IPS-18c (cell line): ENCODE data around the gene APAF1.

ENCODE experiments used
- H3K4me3 ChIP-seq: 2 replicates; pipeline ENCODE4 v1.7.0; 2013; ENCODE audit warnings: low read depth, mild to moderate bottlenecking, low read length, moderate library complexity; ENCODE audit not compliant: insufficient read depth
- H3K9me3 ChIP-seq: one replicate; pipeline ENCODE4 v1.6.1; 2013; ENCODE audit warnings: mild to moderate bottlenecking, low read length, moderate library complexity; ENCODE audit not compliant: control insufficient read depth, insufficient read depth

Gene APAF1

GRCh38 chr12:98771811-98772752, 127.0 kb downstream of the APAF1 start:
- Histone ChIP-seq H3K4me3 (no peak overlapping the region), H3K9me3 (peaks cover 3% of the 10 kb centered on the region)

GRCh38 chr12:98772818-98773217, 127.7 kb downstream of the APAF1 start:
- no peak overlapping the region for H3K4me3 ChIP-seq
- H3K9me3 ChIP-seq: peaks cover 3% of the 10 kb centered on the region

GRCh38 chr12:98780261-98780660, 135.2 kb downstream of the APAF1 start:
- Histone ChIP-seq H3K9me3 (no peaks in the 10 kb centered on the region), H3K4me3 (no peak overlapping the region)

GRCh38 chr12:98783420-98783819, 138.3 kb downstream of the APAF1 start:
- no peak overlapping the region for H3K4me3 ChIP-seq
- no peaks in the 10 kb centered on the region for H3K9me3 ChIP-seq
